BLaER1 (cell line): ENCODE data around the gene DBP.

Experiments used
- H3K27ac ChIP-seq: shearing (Covaris generic); formaldehyde crosslinking; 2 replicates; pipeline ENCODE4 v1.8.1; 2022
- H3K27me3 ChIP-seq: shearing (Covaris generic); formaldehyde crosslinking; 2 replicates; pipeline ENCODE4 v1.8.1; 2022
- H3K36me3 ChIP-seq: shearing (Covaris generic); formaldehyde crosslinking; 2 replicates; pipeline ENCODE4 v1.8.1; 2022
- H3K4me1 ChIP-seq: shearing (Covaris generic); formaldehyde crosslinking; 2 replicates; pipeline ENCODE4 v1.8.1; 2022
- H3K4me2 ChIP-seq: shearing (Covaris generic); formaldehyde crosslinking; 2 replicates; pipeline ENCODE4 v1.8.1; 2022
- H3K4me3 ChIP-seq: shearing (Covaris generic); formaldehyde crosslinking; 2 replicates; pipeline ENCODE4 v1.8.1; 2022
- H3K9ac ChIP-seq: shearing (Covaris generic); formaldehyde crosslinking; 2 replicates; pipeline ENCODE4 v1.8.1; 2022
- H3K9me3 ChIP-seq: shearing (Covaris generic); formaldehyde crosslinking; 2 replicates; pipeline ENCODE4 v1.8.1; 2022
- H4K20me1 ChIP-seq: shearing (Covaris generic); formaldehyde crosslinking; 2 replicates; pipeline ENCODE4 v1.8.1; 2022
- Cebpa-rat ChIP-seq: shearing (Covaris generic); IDR thresholded peaks from 2 replicates; pipeline ENCODE4 v1.8.1; 2022

Gene DBP

GRCh38 chr19:48644839-48645619, 7.8 kb upstream of the DBP start:
- no peak for TF ChIP-seq Cebpa-rat
- H3K9ac ChIP-seq: peak overlapping the region; percentile 81
- H3K4me3 ChIP-seq: peak overlapping the region; percentile 67
- H3K27me3 ChIP-seq: no peaks in the 10 kb centered on the region
- no peaks in the 10 kb centered on the region for H3K9me3 ChIP-seq
- H4K20me1 ChIP-seq: no peaks in the 10 kb centered on the region
- no peaks in the 10 kb centered on the region for H3K36me3 ChIP-seq
- H3K4me2 ChIP-seq: peak overlapping the region; percentile 99
- H3K4me1 ChIP-seq: peaks cover 61% of the 10 kb centered on the region
- H3K27ac ChIP-seq: peak overlapping the region; percentile 89

- TF ChIP-seq Cebpa-rat: no peak
These were observed 7.2 kb upstream of the DBP start for GRCh38 chr19:48644355-48644754.

GRCh38 chr19:48642862-48643261, 5.7 kb upstream of the DBP start:
- no peak overlapping the region for H3K9ac ChIP-seq
- H3K9me3 ChIP-seq: no peaks in the 10 kb centered on the region
- no peak overlapping the region for H3K27ac ChIP-seq
- H4K20me1 ChIP-seq: no peaks in the 10 kb centered on the region
- no peaks in the 10 kb centered on the region for H3K27me3 ChIP-seq
- H3K4me2 ChIP-seq: no peak overlapping the region
- no peak for TF ChIP-seq Cebpa-rat
- H3K4me3 ChIP-seq: no peak overlapping the region
- peaks cover 53% of the 10 kb centered on the region for H3K4me1 ChIP-seq
- H3K36me3 ChIP-seq: no peaks in the 10 kb centered on the region

More at GRCh38 chr19:48644355-48644754, 7.2 kb upstream of the DBP start:
- Histone ChIP-seq H3K27ac (no peak overlapping the region), H3K4me2 (peak overlapping the region; percentile 99), H3K36me3 (no peaks in the 10 kb centered on the region), H3K9me3 (no peaks in the 10 kb centered on the region), H4K20me1 (no peaks in the 10 kb centered on the region), H3K4me1 (peaks cover 57% of the 10 kb centered on the region), H3K9ac (no peak overlapping the region), H3K4me3 (peak overlapping the region; percentile 67; the same call in 1 of the 2 replicates), H3K27me3 (no peaks in the 10 kb centered on the region)

GRCh38 chr19:48641850-48642249, 4.7 kb upstream of the DBP start:
- TF ChIP-seq Cebpa-rat: no peak
- Histone ChIP-seq H3K4me2 (no peak overlapping the region), H3K9me3 (no peaks in the 10 kb centered on the region), H3K27ac (no peak overlapping the region), H3K9ac (no peak overlapping the region), H4K20me1 (peaks cover 1% of the 10 kb centered on the region; the same call in 1 of the 2 replicates), H3K4me1 (peaks cover 43% of the 10 kb centered on the region), H3K36me3 (no peaks in the 10 kb centered on the region), H3K4me3 (no peak overlapping the region), H3K27me3 (no peaks in the 10 kb centered on the region)

- Histone ChIP-seq H3K4me2 (no peak overlapping the region), H3K9ac (no peak overlapping the region), H3K9me3 (no peaks in the 10 kb centered on the region), H3K4me1 (peaks cover 35% of the 10 kb centered on the region), H3K4me3 (no peak overlapping the region), H3K36me3 (no peaks in the 10 kb centered on the region), H3K27me3 (no peaks in the 10 kb centered on the region), H4K20me1 (peaks cover 7% of the 10 kb centered on the region; the same call in 1 of the 2 replicates), H3K27ac (no peak overlapping the region)
- no peak for TF ChIP-seq Cebpa-rat
These were observed 2.5 kb upstream of the DBP start for GRCh38 chr19:48639483-48640375.

- peak overlapping the region; percentile 67 for H3K4me3 ChIP-seq
- no peaks in the 10 kb centered on the region for H3K27me3 ChIP-seq
- no peaks in the 10 kb centered on the region for H3K36me3 ChIP-seq
- peaks cover 7% of the 10 kb centered on the region; the same call in 1 of the 2 replicates for H4K20me1 ChIP-seq
- no peaks in the 10 kb centered on the region for H3K9me3 ChIP-seq
- TF ChIP-seq Cebpa-rat: no peak
- H3K9ac ChIP-seq: peak overlapping the region; percentile 91
- H3K4me2 ChIP-seq: peak overlapping the region; percentile 85
- H3K27ac ChIP-seq: peak overlapping the region; percentile 97
- H3K4me1 ChIP-seq: peaks cover 35% of the 10 kb centered on the region
These were observed 1.7 kb upstream of the DBP start for GRCh38 chr19:48638831-48639381.

GRCh38 chr19:48637948-48638830, 1.0 kb upstream of the DBP start:
- Histone ChIP-seq H3K9ac (peak overlapping the region; percentile 91), H3K27ac (peak overlapping the region; percentile 97), H4K20me1 (peaks cover 7% of the 10 kb centered on the region; the same call in 1 of the 2 replicates), H3K4me3 (peak overlapping the region; percentile 67), H3K9me3 (no peaks in the 10 kb centered on the region), H3K27me3 (no peaks in the 10 kb centered on the region), H3K4me2 (peak overlapping the region; percentile 85), H3K4me1 (peaks cover 39% of the 10 kb centered on the region), H3K36me3 (peaks cover 3% of the 10 kb centered on the region; the same call in 1 of the 2 replicates)
- TF ChIP-seq Cebpa-rat: no peak

- Histone ChIP-seq H4K20me1 (peaks cover 7% of the 10 kb centered on the region; the same call in 1 of the 2 replicates), H3K4me1 (peaks cover 40% of the 10 kb centered on the region), H3K27me3 (no peaks in the 10 kb centered on the region), H3K36me3 (peaks cover 10% of the 10 kb centered on the region), H3K9ac (peak overlapping the region; percentile 91), H3K4me2 (peak overlapping the region; percentile 100), H3K9me3 (no peaks in the 10 kb centered on the region), H3K27ac (peak overlapping the region; percentile 97), H3K4me3 (peak overlapping the region; percentile 89)
- TF ChIP-seq Cebpa-rat: no peak
These were observed 319 bp upstream of the DBP start for GRCh38 chr19:48637449-48637947.
